GM13976 (cell line): ENCODE measurements around the gene SLC39A11.

Experiments used
- DNase-seq: peaks from one replicate; pipeline ENCODE4 v3.0.0; 2012; ENCODE audit warnings: low spot score
- CTCF ChIP-seq: IDR thresholded peaks from 2 replicates; pipeline ENCODE4 v1.5.1; 2012; ENCODE audit warnings: borderline replicate concordance, mild to moderate bottlenecking; ENCODE audit not compliant: insufficient read depth; ENCODE audit errors: extremely low read depth, missing control alignments, control extremely low read depth
- in situ Hi-C: fragments of 300-500 bp; cut with MboI; formaldehyde crosslinking; loops from one replicate; pipeline ENCODE4 v1.12.0; 2022; ENCODE audit warnings: low sequenced_read_pairs, mixed read lengths, inconsistent platforms; ENCODE audit not compliant: unreplicated experiment

The SLC39A11 gene

GRCh38 chr17:72861811-72862210 is 230.7 kb downstream of the SLC39A11 start:
- no peak for DNase-seq
- TF ChIP-seq CTCF, result no peak
- in situ Hi-C loops, result no loop called here

DNA sequence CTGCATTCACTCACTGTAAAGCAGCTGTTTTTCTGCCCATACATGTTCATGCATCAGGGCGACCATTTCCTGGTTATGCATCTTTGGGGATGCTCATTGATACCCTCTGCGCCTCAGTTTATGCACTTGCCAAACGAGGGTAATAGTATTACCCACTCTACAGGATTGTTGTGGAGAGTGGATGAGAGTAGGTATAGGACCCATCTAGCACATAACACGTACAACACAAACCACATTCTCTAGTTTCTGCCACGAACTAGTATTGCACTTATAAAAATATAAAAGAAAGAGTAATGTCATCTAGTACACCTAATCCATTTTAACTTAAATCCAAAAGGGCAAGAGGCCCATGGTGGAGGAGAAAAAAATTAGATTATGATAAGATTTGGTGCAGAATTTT is 231.7 kb downstream of the SLC39A11 start:
- no peak for TF ChIP-seq CTCF
- in situ Hi-C loops, result no loop called here

GRCh38 chr17:72858826-72859495 is 233.5 kb downstream of the SLC39A11 start:
- no peak for DNase-seq
- no peak for TF ChIP-seq CTCF
- in situ Hi-C loops, result no loop called here

More for the DNA sequence above, 231.7 kb downstream of the SLC39A11 start:
- no peak for DNase-seq

DNA sequence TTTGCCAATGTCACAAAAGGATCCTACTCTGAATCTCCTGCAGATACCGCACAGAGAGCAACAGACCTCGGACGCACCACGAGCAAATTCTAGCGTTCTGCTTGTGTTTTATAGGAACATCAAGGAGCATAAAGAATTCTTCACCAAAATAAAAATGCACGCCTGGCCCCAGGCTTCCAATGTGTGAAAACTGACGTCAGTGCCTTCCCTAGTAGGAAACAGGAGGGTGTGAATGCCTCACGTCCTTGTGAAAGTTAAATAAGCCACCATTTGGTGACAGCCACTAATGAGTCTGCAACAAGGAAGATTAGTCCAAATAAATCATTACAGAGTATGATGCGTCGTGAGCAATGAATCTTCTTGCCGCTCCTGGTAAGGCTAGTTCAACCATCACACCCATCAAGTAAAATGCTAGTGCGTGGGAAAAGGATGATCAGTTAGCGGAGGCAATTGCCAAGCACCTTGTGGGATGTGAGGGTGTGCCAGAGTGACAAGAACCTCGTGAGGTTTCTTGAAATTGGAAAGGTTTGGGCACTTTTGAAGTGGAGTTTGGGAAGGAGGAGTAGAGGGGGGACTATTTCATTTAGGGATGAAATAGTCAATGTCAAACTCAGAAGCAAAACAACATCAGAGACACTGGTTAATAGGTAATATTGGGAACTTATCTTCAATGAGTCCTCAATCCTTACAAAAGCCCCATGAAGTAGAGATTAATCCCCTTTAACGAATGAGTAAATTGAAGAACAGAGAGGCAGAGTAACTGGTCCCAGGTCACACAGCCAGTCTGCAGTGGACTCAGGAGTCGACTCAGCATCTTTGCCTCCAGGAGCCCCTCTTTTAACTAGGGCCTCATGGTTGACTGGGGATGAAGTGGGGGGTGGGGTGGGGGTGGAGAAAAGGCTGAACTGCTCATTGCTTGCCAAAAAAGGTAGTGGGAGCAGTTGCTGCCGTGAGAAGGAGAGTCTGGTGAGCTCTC is 238.8 kb downstream of the SLC39A11 start:
- no peak for TF ChIP-seq CTCF
- in situ Hi-C loops, result no loop called here
- DNase-seq, result no peak

- TF ChIP-seq CTCF, result no peak
- DNase-seq, result no peak
- in situ Hi-C loops, result no loop called here
Observed at GRCh38 chr17:72852277-72852938, 240.1 kb downstream of the SLC39A11 start.

GRCh38 chr17:72850410-72851118 is 241.9 kb downstream of the SLC39A11 start:
- DNase-seq, result no peak
- TF ChIP-seq CTCF, result no peak
- in situ Hi-C loops, result no loop called here
